Neuronal stem cell (in vitro differentiated cells): ENCODE results near the gene CDC42EP4.

Experiments
- DNase-seq: peaks from one replicate; pipeline ENCODE4 v3.0.0-alpha.2; 2013; ENCODE audit warnings: low spot score
- H2AFZ ChIP-seq: one replicate; pipeline ENCODE4 v1.6.1; 2013; ENCODE audit warnings: mild to moderate bottlenecking, low read length, inconsistent platforms
- H2AK5ac ChIP-seq: 2 replicates; pipeline ENCODE4 v1.6.1; 2013; ENCODE audit warnings: low read depth, mild to moderate bottlenecking, inconsistent platforms, low read length, moderate library complexity, mixed read lengths
- H2BK120ac ChIP-seq: 2 replicates; pipeline ENCODE4 v1.6.1; 2013; ENCODE audit warnings: low read depth, mild to moderate bottlenecking, inconsistent platforms, low read length, moderate library complexity, mixed read lengths
- H2BK12ac ChIP-seq: one replicate; pipeline ENCODE4 v1.6.1; 2013; ENCODE audit warnings: low read length, inconsistent platforms
- H2BK15ac ChIP-seq: 2 replicates; pipeline ENCODE4 v1.6.1; 2013; ENCODE audit warnings: mild to moderate bottlenecking, low read length, inconsistent platforms, mixed read lengths
- H2BK5ac ChIP-seq: one replicate; pipeline ENCODE4 v1.6.1; 2013; ENCODE audit warnings: inconsistent platforms, mild to moderate bottlenecking, low read length, moderate library complexity
- H3K14ac ChIP-seq: one replicate; pipeline ENCODE4 v1.6.1; 2013; ENCODE audit warnings: low read length, inconsistent platforms
- H3K18ac ChIP-seq: 2 replicates; pipeline ENCODE4 v1.6.1; 2013; ENCODE audit warnings: low read length, inconsistent platforms
- H3K23ac ChIP-seq: 2 replicates; pipeline ENCODE4 v1.6.1; 2013; ENCODE audit warnings: low read depth, mild to moderate bottlenecking, mixed read lengths, low read length, inconsistent platforms; ENCODE audit not compliant: poor library complexity
- H3K27ac ChIP-seq: replicated peaks from 3 replicates; pipeline ENCODE4 v1.5.1; 2013; ENCODE audit warnings: low read length, inconsistent platforms
- H3K27me3 ChIP-seq, 3 experiments: 2 replicates each; pipeline ENCODE4 v1.6.1; 2013; ENCODE audit warnings: low read length in 3 of 3, mild to moderate bottlenecking in 2 of 3, inconsistent platforms in 1 of 3, low read depth in 1 of 3, mixed read lengths in 1 of 3, moderate library complexity in 1 of 3; ENCODE audit not compliant: control insufficient read depth in 3 of 3, insufficient read depth in 3 of 3
- H3K36me3 ChIP-seq, 2 donors: replicated peaks in 1 of 2; 2 replicates each; pipeline ENCODE4 v1.6.1; 2013; ENCODE audit warnings: low read length in 2 of 2; ENCODE audit not compliant: control insufficient read depth in 2 of 2, insufficient read depth in 2 of 2
- H3K4ac ChIP-seq: 2 replicates; pipeline ENCODE4 v1.6.1; 2013; ENCODE audit warnings: inconsistent platforms, mild to moderate bottlenecking, low read length, moderate library complexity
- H3K4me1 ChIP-seq, 2 donors: 1 replicate in 1 of 2; 2 replicates in 1 of 2; pipeline ENCODE4 v1.6.1; 2013; ENCODE audit warnings: low read length in 2 of 2, low read depth in 1 of 2; ENCODE audit not compliant: control insufficient read depth in 2 of 2, insufficient read depth in 1 of 2
- H3K4me2 ChIP-seq: one replicate; pipeline ENCODE4 v1.6.1; 2013; ENCODE audit warnings: mild to moderate bottlenecking, low read length, inconsistent platforms; ENCODE audit not compliant: insufficient read depth, poor library complexity, severe bottlenecking
- H3K4me3 ChIP-seq, 2 donors: 2 replicates each; pipeline ENCODE4 v1.5.1; 2013; ENCODE audit warnings: low read length in 2 of 2, mild to moderate bottlenecking in 2 of 2, inconsistent platforms in 1 of 2, moderate library complexity in 1 of 2
- H3K79me1 ChIP-seq: one replicate; pipeline ENCODE4 v1.6.1; 2013; ENCODE audit warnings: low read depth, mild to moderate bottlenecking, inconsistent platforms, low read length, moderate library complexity
- H3K9ac ChIP-seq: one replicate; pipeline ENCODE4 v1.6.1; 2013; ENCODE audit warnings: mild to moderate bottlenecking, low read depth, low read length, inconsistent platforms; ENCODE audit not compliant: poor library complexity
- H3K9me3 ChIP-seq, 2 donors: replicated peaks in 1 of 2; 2 replicates each; pipeline versions ENCODE3 to v1.6.1; 2013; ENCODE audit warnings: low read length in 2 of 2, mild to moderate bottlenecking in 2 of 2, inconsistent platforms in 1 of 2, low read depth in 1 of 2, mixed read lengths in 1 of 2, moderate library complexity in 1 of 2; ENCODE audit not compliant: control insufficient read depth in 2 of 2, insufficient read depth in 1 of 2
- H4K8ac ChIP-seq: one replicate; pipeline ENCODE4 v1.6.1; 2013; ENCODE audit warnings: low read depth, mild to moderate bottlenecking, inconsistent platforms, low read length, moderate library complexity
- H4K91ac ChIP-seq: one replicate; pipeline ENCODE4 v1.6.1; 2013; ENCODE audit warnings: low read length, low read depth, mild to moderate bottlenecking, inconsistent platforms; ENCODE audit not compliant: poor library complexity
- WGBS, 2 donors: extraction: QIAGEN DNeasy Blood & Tissue Kit; methylation state at CpG; one replicate each; pipeline ENCODE4 v1.1.7; 2013; ENCODE audit warnings: missing lambda C conversion rate in 2 of 2, mixed read lengths in 1 of 2; ENCODE audit not compliant: insufficient read length in 2 of 2, insufficient replicate concordance in 1 of 2; ENCODE audit errors: extremely low coverage in 2 of 2; 5-methylcytosine and 5-hydroxymethylcytosine counted together

The CDC42EP4 gene

DNA sequence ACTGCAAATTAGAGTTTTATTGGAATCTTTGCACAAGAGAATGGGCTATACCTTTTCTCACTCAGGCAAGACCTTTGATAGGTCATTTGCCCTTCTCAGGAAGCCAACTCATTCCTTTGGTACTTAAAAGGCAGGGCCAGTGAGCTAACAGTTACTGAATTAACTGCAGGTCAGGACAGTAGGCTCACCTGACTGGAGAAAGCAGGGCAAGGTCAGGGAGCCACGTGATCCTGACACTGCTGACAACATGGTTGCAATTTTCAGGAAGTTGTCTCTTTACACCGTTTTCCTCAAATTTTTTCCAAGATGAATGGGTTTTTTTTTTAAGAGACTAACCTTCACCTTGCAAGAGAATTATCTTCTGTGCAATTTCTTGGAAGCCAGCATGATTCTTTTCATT is 71.2 kb downstream of the CDC42EP4 start:
- Histone ChIP-seq H3K27ac (no peak overlapping the region), H3K4me1 (no peaks in the 10 kb centered on the region), H2AK5ac (no peak overlapping the region), H2BK15ac (no peak overlapping the region), H3K4me2 (no peak overlapping the region), H2BK5ac (no peak overlapping the region), H3K14ac (no peak overlapping the region), H3K23ac (no peak overlapping the region), H2BK120ac (no peak overlapping the region), H4K91ac (no peak overlapping the region), H3K18ac (no peak overlapping the region), H3K79me1 (no peaks in the 10 kb centered on the region), H3K4ac (no peak overlapping the region), H4K8ac (no peak overlapping the region), H3K36me3 (peaks cover 23 to 91% of the 10 kb centered on the region in 2 donors), H3K4me3 (no peak overlapping the region), H3K9me3 (peaks cover 0 to 1% of the 10 kb centered on the region in 2 donors), H2AFZ (no peak overlapping the region), H3K27me3 (no peaks in the 10 kb centered on the region), H3K9ac (no peak overlapping the region), H2BK12ac (no peak overlapping the region)
- no peak for DNase-seq
- WGBS, 2 donors: no CpG with 5 or more reads among the region's 2 CpGs

DNA sequence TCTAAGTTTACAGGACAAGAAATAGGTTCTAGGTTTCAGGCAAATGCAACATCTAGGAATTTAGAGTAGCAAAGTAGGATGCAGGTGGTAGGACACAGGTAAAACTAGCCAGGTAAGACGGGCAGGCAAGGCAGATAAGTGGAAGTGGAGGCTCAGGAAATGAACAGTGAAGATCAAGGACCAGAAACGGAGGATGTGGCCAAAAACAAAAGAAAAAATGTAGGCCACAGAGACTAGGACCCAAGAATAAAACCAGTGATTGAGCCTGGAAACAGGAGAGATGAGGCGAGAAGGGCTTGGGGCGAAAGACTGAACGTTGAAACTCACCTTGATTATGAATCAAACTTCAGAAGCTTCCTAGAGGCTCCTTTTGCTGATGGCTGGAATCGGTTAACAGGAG is 74.1 kb downstream of the CDC42EP4 start:
- no peak overlapping the region for H2AK5ac ChIP-seq
- no peak overlapping the region for H3K23ac ChIP-seq
- peaks cover 20 to 85% of the 10 kb centered on the region in 2 donors for H3K36me3 ChIP-seq
- no peak for DNase-seq
- no peak overlapping the region for H2BK5ac ChIP-seq
- H3K4me1 ChIP-seq: peaks cover 2 to 4% of the 10 kb centered on the region in 2 donors
- H3K4me3 ChIP-seq: no peak overlapping the region
- peaks cover 0 to 1% of the 10 kb centered on the region in 2 donors for H3K9me3 ChIP-seq
- H3K18ac ChIP-seq: no peak overlapping the region
- H3K4ac ChIP-seq: no peak overlapping the region
- H4K91ac ChIP-seq: no peak overlapping the region
- no peak overlapping the region for H3K14ac ChIP-seq
- no peak overlapping the region for H3K4me2 ChIP-seq
- H3K79me1 ChIP-seq: peaks cover 5% of the 10 kb centered on the region
- H2BK120ac ChIP-seq: no peak overlapping the region
- no peak overlapping the region for H2BK15ac ChIP-seq
- no peaks in the 10 kb centered on the region for H3K27me3 ChIP-seq
- no peak overlapping the region for H2AFZ ChIP-seq
- H4K8ac ChIP-seq: no peak overlapping the region
- H2BK12ac ChIP-seq: no peak overlapping the region
- WGBS, 2 donors: no CpG with 5 or more reads among the region's 6 CpGs
- H3K9ac ChIP-seq: no peak overlapping the region
- H3K27ac ChIP-seq: no peak overlapping the region

DNA sequence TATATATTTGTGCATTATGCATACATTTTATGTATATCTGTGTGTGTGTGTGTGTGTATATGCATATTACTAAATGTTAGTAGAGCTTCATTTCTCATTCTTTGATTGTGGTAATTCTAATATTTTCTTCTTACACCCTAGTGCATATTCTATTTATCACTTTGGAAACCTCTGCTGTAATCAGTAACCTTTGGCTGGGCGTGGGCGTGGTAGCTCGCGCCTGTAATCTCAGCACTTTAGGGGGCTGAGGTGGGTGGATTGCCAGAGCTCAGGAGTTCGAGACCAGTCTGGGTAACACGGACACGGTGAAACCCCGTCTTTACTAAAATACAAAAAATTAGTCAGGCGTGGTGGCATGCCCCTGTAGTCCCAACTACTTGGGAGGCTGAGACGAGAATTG is 77.1 kb downstream of the CDC42EP4 start:
- Histone ChIP-seq H2BK5ac (no peak overlapping the region), H3K14ac (no peak overlapping the region), H3K23ac (no peak overlapping the region), H2AK5ac (no peak overlapping the region), H2BK15ac (no peak overlapping the region), H3K4me3 (no peak overlapping the region), H2AFZ (no peak overlapping the region), H2BK120ac (no peak overlapping the region), H3K9me3 (no peaks in the 10 kb centered on the region), H3K27me3 (no peaks in the 10 kb centered on the region), H3K4ac (no peak overlapping the region), H3K18ac (no peak overlapping the region), H3K4me1 (peaks cover 5 to 6% of the 10 kb centered on the region in 2 donors), H3K9ac (no peak overlapping the region), H2BK12ac (no peak overlapping the region), H3K79me1 (peaks cover 7% of the 10 kb centered on the region), H3K27ac (no peak overlapping the region), H4K91ac (no peak overlapping the region), H3K4me2 (no peak overlapping the region), H4K8ac (no peak overlapping the region), H3K36me3 (peaks cover 17 to 57% of the 10 kb centered on the region in 2 donors)
- DNase-seq: no peak
- WGBS, 2 donors: no CpG with 5 or more reads among the region's 10 CpGs
